ENCODE data around the gene DLGAP3.

GRCh38 chr1:34930702-34931071 is 1.2 kb upstream of the DLGAP3 start:
- no peak for TF ChIP-seq POLR2A (IDR thresholded peaks at IDR 0.05; ENCODE audit: low read length)
- TF ChIP-seq GATA1 (IDR thresholded peaks at IDR 0.05; ENCODE audit: low read depth, low read length), result no peak

Data from erythroblast (primary cell).